Measurements from ENCODE around the gene SEZ6L. TPM values are rescaled to one million over a fixed set of nuclear protein-coding genes. Genes with fewer than 3 reads are reported as not detected.

SEZ6L gene
- total and polyA plus RNA-seq, 7 donors, result 0.49 to 2.1 (median 0.83) TPM; not detected in 2

GRCh38 chr22:26322179-26322905 lies 153.1 kb downstream of the SEZ6L start:
- TF ChIP-seq POLR2AphosphoS5 (IDR thresholded peaks at IDR 0.05), result no peak
- no peak for TF ChIP-seq CTCF (IDR thresholded peaks at IDR 0.05)
- no peak for TF ChIP-seq POLR2A (IDR thresholded peaks at IDR 0.05)
- no peak for TF ChIP-seq EP300 (IDR thresholded peaks at IDR 0.05)
- Histone ChIP-seq H3K27ac (peak overlapping the region in 3 of 4 donors; percentile 22 to 62 (median 31)), H3K4me3 (no peak overlapping the region), H3K27me3 (peaks cover 0 to 18% (median 6%) of the 10 kb centered on the region in 3 donors), H3K36me3 (no peaks in the 10 kb centered on the region), H3K4me1 (peaks cover 0 to 13% (median 3%) of the 10 kb centered on the region in 4 donors), H3K9me3 (no peaks in the 10 kb centered on the region)
- intact Hi-C loops (cut with DNase I), result no loop called here
- WGBS, 2 donors, result 73 to 75% methylated on average over 11 of the region's 11 CpGs
- no peak for DNase-seq

- Histone ChIP-seq H3K4me3 (no peak overlapping the region), H3K9me3 (no peaks in the 10 kb centered on the region), H3K4me1 (peaks cover 0 to 13% (median 3%) of the 10 kb centered on the region in 4 donors), H3K36me3 (no peaks in the 10 kb centered on the region), H3K27ac (no peak overlapping the region), H3K27me3 (peaks cover 0 to 24% (median 6%) of the 10 kb centered on the region in 3 donors)
- 84 to 88% methylated on average over 5 of the region's 5 CpGs for WGBS, 2 donors
- no peak for DNase-seq
- no peak for TF ChIP-seq CTCF (IDR thresholded peaks at IDR 0.05)
- no peak for TF ChIP-seq POLR2A (IDR thresholded peaks at IDR 0.05)
- no peak for TF ChIP-seq POLR2AphosphoS5 (IDR thresholded peaks at IDR 0.05)
- no peak for TF ChIP-seq EP300 (IDR thresholded peaks at IDR 0.05)
- intact Hi-C loops (cut with DNase I), result no loop called here
Observed at GRCh38 chr22:26323013-26323412, 153.8 kb downstream of the SEZ6L start.

- DNase-seq, result no peak
- intact Hi-C loops (cut with DNase I), result no loop called here
- no peak overlapping the region for H3K27ac ChIP-seq
- H3K4me3 ChIP-seq, result no peak overlapping the region
- peaks cover 0 to 24% (median 6%) of the 10 kb centered on the region in 3 donors for H3K27me3 ChIP-seq
- TF ChIP-seq POLR2AphosphoS5 (IDR thresholded peaks at IDR 0.05), result no peak
- no peak for TF ChIP-seq EP300 (IDR thresholded peaks at IDR 0.05)
- no peak for TF ChIP-seq CTCF (IDR thresholded peaks at IDR 0.05)
- TF ChIP-seq POLR2A (IDR thresholded peaks at IDR 0.05), result no peak
- H3K36me3 ChIP-seq, result no peaks in the 10 kb centered on the region
- H3K9me3 ChIP-seq, result no peaks in the 10 kb centered on the region
- whole genome bisulfite sequencing, 2 donors, result 43 to 71% methylated on average over 4 of the region's 4 CpGs
- H3K4me1 ChIP-seq, result peaks cover 0 to 13% (median 3%) of the 10 kb centered on the region in 4 donors
Observed at GRCh38 chr22:26324150-26324549, 154.9 kb downstream of the SEZ6L start.

GRCh38 chr22:26325641-26326040 lies 156.4 kb downstream of the SEZ6L start:
- H3K27ac ChIP-seq, result no peak overlapping the region
- DNase-seq, result no peak
- peaks cover 0 to 24% (median 6%) of the 10 kb centered on the region in 3 donors for H3K27me3 ChIP-seq
- H3K4me3 ChIP-seq, result no peak overlapping the region
- intact Hi-C loops (cut with DNase I), result no loop called here
- 68 to 77% methylated on average over 4 of the region's 4 CpGs for WGBS, 2 donors
- peaks cover 0 to 13% (median 3%) of the 10 kb centered on the region in 4 donors for H3K4me1 ChIP-seq
- no peaks in the 10 kb centered on the region for H3K36me3 ChIP-seq
- H3K9me3 ChIP-seq, result no peaks in the 10 kb centered on the region
- no peak for TF ChIP-seq CTCF (IDR thresholded peaks at IDR 0.05)
- TF ChIP-seq POLR2AphosphoS5 (IDR thresholded peaks at IDR 0.05), result no peak
- no peak for TF ChIP-seq POLR2A (IDR thresholded peaks at IDR 0.05)
- TF ChIP-seq EP300 (IDR thresholded peaks at IDR 0.05), result no peak
